ENCODE data around the gene TSNAX. TPM values are rescaled to one million over a fixed set of nuclear protein-coding genes. Genes with fewer than 3 reads are reported as not detected.
"Not testable (repeated sequence)": the region's sequence is repeated elsewhere in the genome, so short reads cannot be mapped to it uniquely, and the experiment has no call there.

Gene TSNAX
- total and polyA plus RNA-seq, 9 donors: 19.9 to 43.0 (median 32.0) TPM

GRCh38 chr1:231563247-231563646 is 34.8 kb downstream of the TSNAX start:
- Histone ChIP-seq H3K4me1 (ENCODE audit: insufficient read depth) (no peaks in the 10 kb centered on the region), H3K27me3 (no peaks in the 10 kb centered on the region), H3K9me3 (no peaks in the 10 kb centered on the region), H3K4me3 (no peak overlapping the region), H3K27ac (no peak overlapping the region), H3K36me3 (no peaks in the 10 kb centered on the region)
- WGBS, 3 donors: 84 to 95% (median 93%) methylated on average over 2 of the region's 2 CpGs
- TF ChIP-seq CTCF (IDR thresholded peaks at IDR 0.05) (no peak), POLR2A (IDR thresholded peaks at IDR 0.05) (no peak), EP300 (IDR thresholded peaks at IDR 0.05) (no peak)
- DNase-seq: no peak
- intact Hi-C loops (cut with DNase I): no loop called here

- Histone ChIP-seq H3K4me1 (ENCODE audit: insufficient read depth) (no peaks in the 10 kb centered on the region), H3K4me3 (no peak overlapping the region), H3K27me3 (no peaks in the 10 kb centered on the region), H3K36me3 (no peaks in the 10 kb centered on the region), H3K9me3 (no peaks in the 10 kb centered on the region), H3K27ac (no peak overlapping the region)
- no peak for TF ChIP-seq EP300 (IDR thresholded peaks at IDR 0.05)
- TF ChIP-seq CTCF (IDR thresholded peaks at IDR 0.05): no peak
- TF ChIP-seq POLR2A (IDR thresholded peaks at IDR 0.05): no peak
- DNase-seq: no peak
- 96% methylated on average over 4 of the region's 4 CpGs for WGBS, 3 donors
- intact Hi-C loops (cut with DNase I): no loop called here
Observed at GRCh38 chr1:231564373-231564772, 35.9 kb downstream of the TSNAX start.

GRCh38 chr1:231566496-231566895 is 38.0 kb downstream of the TSNAX start:
- Histone ChIP-seq H3K36me3 (no peaks in the 10 kb centered on the region), H3K27me3 (no peaks in the 10 kb centered on the region), H3K4me1 (ENCODE audit: insufficient read depth) (no peaks in the 10 kb centered on the region), H3K9me3 (no peaks in the 10 kb centered on the region), H3K4me3 (no peak overlapping the region), H3K27ac (no peak overlapping the region)
- no peak for DNase-seq
- WGBS, 3 donors: 95 to 99% (median 95%) methylated on average over 2 of the region's 2 CpGs
- intact Hi-C loops (cut with DNase I): no loop called here
- TF ChIP-seq EP300 (IDR thresholded peaks at IDR 0.05) (no peak), POLR2A (IDR thresholded peaks at IDR 0.05) (no peak), CTCF (IDR thresholded peaks at IDR 0.05) (no peak)

- H3K9me3 ChIP-seq; H3K27me3 ChIP-seq; intact Hi-C loops (cut with DNase I); DNase-seq; H3K4me1 ChIP-seq (ENCODE audit: insufficient read depth); H3K36me3 ChIP-seq; H3K4me3 ChIP-seq; H3K27ac ChIP-seq: not testable (repeated sequence)
- 92 to 98% (median 94%) methylated on average over 3 of the region's 3 CpGs for WGBS, 3 donors
Observed at GRCh38 chr1:231570262-231570661, 41.8 kb downstream of the TSNAX start.

DNA sequence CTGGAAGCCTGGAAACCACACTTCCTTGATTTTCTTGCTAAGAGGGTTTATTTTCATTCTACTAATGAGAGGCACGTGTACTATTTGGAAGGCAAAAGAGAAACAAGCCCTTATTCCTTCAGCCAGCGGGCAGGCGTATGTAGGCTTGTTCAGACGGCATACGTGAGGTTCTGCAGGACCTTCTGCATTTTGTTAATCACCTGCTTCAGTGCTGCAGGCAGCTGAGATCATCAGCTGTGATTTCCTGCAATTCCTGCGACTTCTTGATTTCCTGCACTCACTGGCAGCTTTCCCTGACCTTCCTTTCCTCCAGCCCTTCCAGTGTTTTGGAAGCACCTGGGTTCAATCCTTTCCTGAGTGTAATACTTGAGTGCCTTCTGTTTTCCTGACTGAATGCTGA is 43.4 kb downstream of the TSNAX start:
- TF ChIP-seq EP300 (IDR thresholded peaks at IDR 0.05) (no peak), POLR2A (IDR thresholded peaks at IDR 0.05) (no peak), CTCF (IDR thresholded peaks at IDR 0.05) (no peak)
- H3K4me3 ChIP-seq: no peak overlapping the region
- H3K4me1 ChIP-seq (ENCODE audit: insufficient read depth): peaks cover 2% of the 10 kb centered on the region
- intact Hi-C loops (cut with DNase I): no loop called here
- no peaks in the 10 kb centered on the region for H3K27me3 ChIP-seq
- no peaks in the 10 kb centered on the region for H3K36me3 ChIP-seq
- WGBS, 3 donors: 9 to 63% (median 10%) methylated on average over 6 of the region's 6 CpGs
- no peaks in the 10 kb centered on the region for H3K9me3 ChIP-seq
- H3K27ac ChIP-seq: no peak overlapping the region
- DNase-seq: no peak
